NK-92 treated with Interleukin-12 subunit alpha and Interleukin-12 subunit beta, amount 100 ng/mL, for 24 hours (cell line): ENCODE data around the gene ST6GALNAC5.

Source experiments
- DNase-seq: peaks from one replicate; lab custom pipeline; 2025; lab: John Stamatoyannopoulos, UW

The ST6GALNAC5 gene

DNA sequence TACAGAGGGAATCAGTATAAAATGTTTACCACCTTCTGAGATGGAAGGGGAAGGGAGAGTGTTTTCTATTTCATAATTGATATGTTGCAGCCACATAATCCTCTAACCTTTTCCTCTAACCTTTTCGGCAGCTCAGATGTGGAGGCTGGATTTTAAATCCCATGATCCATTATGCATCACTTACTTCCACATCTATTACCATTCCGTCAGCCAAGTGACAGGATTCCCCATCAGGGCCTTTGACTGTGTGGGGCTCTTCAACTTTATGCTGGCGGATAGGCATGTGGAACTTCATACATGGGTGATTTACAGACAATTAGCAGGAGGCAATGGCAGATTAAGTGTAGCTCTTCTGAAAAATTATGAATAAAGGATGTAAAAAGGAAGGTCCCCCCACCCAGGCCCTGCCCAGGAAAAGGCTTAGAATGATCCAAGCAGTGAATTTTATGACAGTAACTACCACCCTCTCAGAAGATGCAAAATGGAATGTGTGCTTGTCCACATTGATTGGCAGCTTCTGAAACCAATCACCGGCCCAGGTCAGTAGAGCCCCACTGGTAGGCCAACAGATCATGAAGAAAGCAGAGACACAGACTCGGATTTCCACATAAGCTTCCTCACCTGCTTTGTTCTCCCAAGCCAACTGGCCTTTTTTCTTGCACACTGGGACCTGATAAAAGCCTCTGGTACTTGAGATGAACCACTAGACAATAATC is 147.0 kb downstream of the ST6GALNAC5 start:
- DNase-seq = no peak

DNA sequence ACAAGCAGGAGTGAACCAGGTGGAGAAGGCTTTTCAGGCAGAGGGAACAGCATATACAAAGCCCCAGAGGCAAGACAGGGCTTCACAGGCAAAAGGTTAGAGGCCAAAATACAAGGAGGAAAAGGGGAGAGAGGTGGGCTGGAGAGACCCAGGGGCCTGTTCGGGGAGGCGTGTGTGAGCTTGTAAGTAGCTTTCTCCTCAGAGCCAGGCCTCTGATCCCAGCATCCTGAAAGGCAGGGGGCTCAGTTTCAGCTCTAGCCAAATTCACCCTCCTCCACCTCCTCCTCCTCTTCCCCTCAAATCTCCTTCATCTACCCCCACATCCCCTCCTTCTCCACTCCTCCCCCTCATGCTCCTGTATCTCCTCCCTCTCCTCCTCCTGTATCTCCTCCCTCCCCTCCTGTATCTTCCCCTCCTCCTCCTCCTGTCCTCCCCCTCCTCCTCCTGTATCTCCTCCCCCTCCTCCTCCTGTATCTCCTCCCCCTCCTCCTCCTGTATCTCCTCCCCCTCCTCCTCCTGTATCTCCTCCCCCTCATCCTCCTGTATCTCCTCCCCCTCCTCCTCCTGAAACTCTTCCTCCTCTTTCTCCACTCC is 148.6 kb downstream of the ST6GALNAC5 start:
- DNase-seq = no peak

GRCh38 chr1:77016386-77016985 is 149.2 kb downstream of the ST6GALNAC5 start:
- DNase-seq = no peak

- DNase-seq = no peak
Observed at GRCh38 chr1:77018311-77018710, 151.0 kb downstream of the ST6GALNAC5 start.

DNA sequence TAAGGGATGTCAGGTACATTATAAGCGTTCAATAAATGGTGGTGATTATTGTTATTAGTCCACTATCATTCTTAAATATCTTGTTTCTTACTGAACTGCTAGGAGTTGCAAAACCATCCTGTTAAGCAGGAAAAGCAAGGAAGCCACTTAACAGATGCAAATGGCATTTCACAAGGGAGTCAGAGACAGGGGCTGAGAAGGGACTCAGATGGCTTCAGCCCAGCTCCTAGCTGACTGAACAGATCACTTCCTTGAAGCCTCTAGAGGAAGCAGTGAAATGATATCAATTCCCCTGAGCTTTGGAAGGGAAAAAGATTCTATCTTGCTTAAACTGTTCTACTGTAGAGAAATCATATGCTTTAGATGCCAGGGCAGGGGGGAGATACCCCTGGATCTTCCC is 151.5 kb downstream of the ST6GALNAC5 start:
- DNase-seq = no peak

GRCh38 chr1:77021732-77022131 is 154.5 kb downstream of the ST6GALNAC5 start:
- DNase-seq = no peak

DNA sequence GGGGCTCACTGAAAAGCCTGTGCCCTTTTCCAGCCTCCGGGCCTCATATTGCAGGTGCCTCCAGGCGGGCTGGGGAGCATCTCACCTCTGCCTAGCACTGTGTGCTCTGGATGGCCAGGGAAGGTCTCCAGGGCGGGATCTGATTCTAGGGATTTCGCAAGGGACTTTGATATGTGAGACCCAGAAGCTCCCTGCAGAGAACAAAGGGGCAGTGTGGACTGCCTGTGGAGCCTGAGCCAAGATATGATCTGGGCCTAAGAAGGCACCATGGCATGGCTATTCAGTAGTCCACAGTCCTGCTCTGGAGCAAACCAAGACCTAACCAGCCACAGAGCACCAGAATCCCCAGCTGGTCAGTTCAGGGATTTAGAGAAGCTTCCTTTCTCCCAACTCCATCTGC is 157.2 kb downstream of the ST6GALNAC5 start:
- DNase-seq = no peak

DNA sequence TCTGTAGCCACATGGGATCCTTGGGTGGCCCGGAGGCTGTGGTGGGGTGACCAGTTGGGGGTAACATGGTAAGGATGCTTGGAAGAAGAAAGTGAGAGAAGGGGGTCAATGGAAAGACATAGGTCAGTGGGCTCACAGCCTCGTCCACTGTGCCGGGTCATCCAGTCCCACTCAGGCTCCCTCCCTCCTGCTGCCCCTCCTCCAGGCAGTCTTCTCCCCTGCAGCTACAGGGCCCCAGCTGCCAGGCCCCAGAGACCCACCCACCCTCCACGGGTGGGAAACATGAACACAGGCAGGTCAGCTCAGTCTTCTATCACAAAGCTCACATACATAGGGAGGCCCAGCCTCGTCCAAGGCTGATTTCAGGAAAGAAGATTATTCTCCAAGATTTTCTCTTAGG is 158.3 kb downstream of the ST6GALNAC5 start:
- no peak for DNase-seq

GRCh38 chr1:77026135-77026534 is 158.9 kb downstream of the ST6GALNAC5 start:
- DNase-seq = no peak

- no peak for DNase-seq
Observed at GRCh38 chr1:77026640-77027039, 159.4 kb downstream of the ST6GALNAC5 start.

GRCh38 chr1:77027847-77028246 is 160.6 kb downstream of the ST6GALNAC5 start:
- no peak for DNase-seq

- DNase-seq = no peak
Observed at GRCh38 chr1:77030401-77031105, 163.3 kb downstream of the ST6GALNAC5 start.

DNA sequence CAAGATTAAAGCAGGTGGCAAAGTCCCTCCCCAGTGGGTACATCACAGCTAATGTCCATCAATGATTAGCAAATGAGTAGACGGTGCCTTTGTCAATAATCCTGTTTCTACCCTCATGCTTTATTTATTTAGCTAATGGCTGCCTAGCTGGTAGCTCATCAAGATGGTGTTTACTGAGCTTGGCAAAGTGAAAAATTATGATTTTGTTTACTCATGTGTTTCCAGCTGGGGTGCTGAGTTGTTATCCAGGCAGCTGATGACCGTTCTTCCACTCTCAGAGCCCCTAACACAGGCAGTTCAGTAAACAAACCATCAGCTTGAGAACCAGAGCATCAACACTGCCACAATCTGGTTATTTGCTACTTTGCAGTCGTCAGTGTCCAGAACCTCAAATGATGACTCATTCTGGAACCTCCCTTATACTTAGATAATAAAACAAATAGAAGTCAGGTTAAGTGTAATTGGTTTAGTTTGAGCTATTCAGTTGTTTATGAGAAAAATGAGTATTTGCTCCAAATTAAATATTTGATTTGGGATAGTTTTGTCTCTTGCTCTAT is 163.9 kb downstream of the ST6GALNAC5 start:
- no peak for DNase-seq

- DNase-seq = no peak
Observed at GRCh38 chr1:77036560-77036959, 169.3 kb downstream of the ST6GALNAC5 start.

DNA sequence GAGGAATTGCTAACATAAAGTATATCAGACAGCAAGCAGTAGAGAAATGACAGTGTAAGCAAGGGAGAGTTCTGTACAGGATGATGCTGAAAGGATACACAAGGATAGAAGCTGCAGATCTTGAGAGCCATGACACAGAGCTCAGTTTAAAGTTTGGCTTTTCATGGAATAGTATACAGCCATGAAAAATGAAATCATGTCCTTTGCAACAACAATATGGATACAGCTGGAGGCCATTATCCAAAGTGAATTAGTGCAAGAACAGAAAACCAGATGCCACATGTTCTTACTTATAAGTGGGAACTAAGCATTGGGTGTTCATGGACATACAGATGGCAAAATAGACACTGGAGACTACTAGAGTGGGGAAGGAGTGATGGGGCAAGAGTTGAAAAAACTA is 169.8 kb downstream of the ST6GALNAC5 start:
- DNase-seq = no peak

GRCh38 chr1:77038000-77038399 is 170.7 kb downstream of the ST6GALNAC5 start:
- DNase-seq = no peak

DNA sequence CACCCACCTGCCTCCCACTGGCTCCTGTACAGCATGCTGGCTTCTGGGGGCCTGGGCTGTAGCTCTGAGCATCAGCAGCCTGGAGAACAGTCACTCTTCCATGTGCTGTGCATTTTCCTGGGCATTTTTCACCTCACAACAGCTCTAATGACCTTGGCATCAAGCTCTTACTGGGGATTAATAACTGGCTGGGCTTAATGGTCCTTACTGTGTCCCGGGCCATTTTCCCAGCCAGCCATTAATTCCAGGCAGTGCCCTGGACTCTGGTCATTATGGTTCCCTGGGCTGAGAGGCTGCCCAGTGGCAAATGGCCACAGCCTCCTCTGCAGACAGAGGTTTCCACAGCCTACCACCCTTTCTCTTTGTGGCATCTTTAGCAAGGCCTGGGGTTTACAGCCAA is 171.8 kb downstream of the ST6GALNAC5 start:
- no peak for DNase-seq

DNA sequence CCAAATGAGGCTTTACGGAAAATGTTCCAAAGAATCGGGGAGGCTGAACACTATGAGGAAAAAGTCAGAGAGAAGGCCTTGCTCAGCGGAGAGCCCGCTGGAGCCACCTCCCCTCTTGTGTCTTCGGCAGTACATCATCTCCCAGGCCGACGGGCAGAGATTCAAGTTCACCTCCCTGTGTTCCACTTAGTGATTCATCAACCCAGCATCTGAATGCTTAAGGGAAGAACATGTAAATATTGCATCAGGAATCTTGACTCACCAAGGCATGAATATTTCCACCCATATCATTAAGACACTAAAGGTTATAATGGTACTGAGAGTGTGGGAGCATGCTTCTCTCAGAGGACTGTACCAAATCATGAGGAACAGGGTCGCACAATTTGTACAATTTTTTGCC is 172.5 kb downstream of the ST6GALNAC5 start:
- no peak for DNase-seq

DNA sequence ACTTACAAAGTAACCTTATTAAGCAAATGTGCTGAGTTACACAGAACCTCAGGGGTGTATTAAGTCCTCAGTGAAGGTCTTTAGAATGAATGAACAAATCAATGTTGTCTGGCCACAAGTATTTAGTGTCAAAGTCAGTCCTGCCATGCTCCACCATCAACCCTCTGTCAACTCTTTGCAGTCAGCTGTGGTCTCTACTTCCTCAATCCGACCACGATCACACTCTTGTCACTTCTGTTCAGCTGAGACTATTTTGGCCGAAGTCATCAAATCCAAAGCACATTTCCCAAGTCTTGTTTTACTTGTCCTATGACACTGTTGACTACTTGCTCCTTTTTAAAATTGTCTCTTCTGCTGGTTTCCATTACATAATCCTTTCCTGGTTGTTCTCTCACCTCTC is 173.5 kb downstream of the ST6GALNAC5 start:
- no peak for DNase-seq

GRCh38 chr1:77044133-77044849 is 177.0 kb downstream of the ST6GALNAC5 start:
- DNase-seq = no peak

DNA sequence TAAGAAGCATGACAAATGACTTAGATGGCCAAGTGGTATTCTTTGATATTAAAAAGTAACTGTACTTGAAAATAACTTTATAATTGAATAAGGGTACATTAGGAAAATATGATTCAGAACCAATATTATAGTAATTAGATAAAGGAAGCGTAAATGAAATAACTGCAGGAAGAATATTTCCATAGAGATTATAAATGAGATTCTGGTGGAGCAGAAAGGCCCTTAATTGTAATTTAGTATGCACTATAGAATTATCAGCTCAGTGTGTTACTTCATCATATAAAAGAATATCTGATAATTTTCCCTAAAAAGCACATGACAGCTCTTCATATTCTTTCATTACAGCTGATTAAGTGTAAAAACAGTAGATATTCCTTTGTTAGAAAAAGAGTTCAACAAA is 180.3 kb downstream of the ST6GALNAC5 start:
- DNase-seq = no peak
